ENCODE measurements around the gene MYO6.

Gene MYO6

DNA sequence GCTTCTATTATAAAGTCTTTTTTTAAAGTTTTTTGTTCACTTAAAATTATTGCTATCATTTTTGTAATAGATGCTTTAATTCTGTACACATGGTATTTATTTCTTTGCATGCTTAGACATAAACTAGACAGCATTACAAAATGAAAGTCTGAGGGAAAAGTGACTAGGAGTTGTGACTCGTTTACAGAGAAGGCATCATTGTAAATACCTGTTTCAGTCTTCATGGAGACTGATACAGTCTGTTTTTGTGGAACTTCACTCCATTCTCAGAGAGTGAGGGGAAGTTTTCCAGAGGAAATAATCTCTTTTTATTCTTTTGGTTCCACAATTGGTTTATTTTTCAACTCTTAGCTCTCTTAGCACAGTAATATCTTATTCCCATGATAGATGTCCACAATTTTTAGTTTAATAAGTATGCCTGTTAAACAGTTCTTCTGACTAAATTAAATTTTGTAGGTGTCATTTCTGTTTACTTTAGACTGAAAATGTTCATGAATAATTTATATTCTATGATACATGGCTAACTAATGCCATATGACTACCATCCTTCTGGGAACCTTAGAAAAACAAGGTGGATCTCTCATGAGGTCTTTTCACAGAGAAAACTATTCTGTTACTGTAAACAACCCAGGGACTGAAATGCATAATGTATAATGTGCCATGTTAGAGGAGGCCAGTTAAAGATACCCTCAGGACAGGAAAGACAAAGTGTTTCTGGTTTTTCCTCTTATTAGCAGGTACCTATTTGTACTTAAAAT lies 69.2 kb downstream of the MYO6 start:
- Histone ChIP-seq H3K9me3 (ENCODE audit: insufficient read depth, low read length) (no peaks in the 10 kb centered on the region), H4K20me1 (ENCODE audit: insufficient read depth, low read length) (no peaks in the 10 kb centered on the region), H3K4me1 (ENCODE audit: low read length) (no peaks in the 10 kb centered on the region), H3K9ac (ENCODE audit: low read length) (no peak overlapping the region), H3K79me2 (ENCODE audit: low read length) (no peaks in the 10 kb centered on the region), H3K27ac (ENCODE audit: low read length) (no peak overlapping the region), H3K4me2 (ENCODE audit: low read length) (no peak overlapping the region), H3K36me3 (replicated peaks; ENCODE audit: low read depth, low read length) (no peaks in the 10 kb centered on the region), H2AFZ (ENCODE audit: low read depth, low read length) (no peak overlapping the region), H3K27me3 (ENCODE audit: low read depth, low read length) (no peaks in the 10 kb centered on the region), H3K4me3 (ENCODE audit: low read length) (no peak overlapping the region)
- TF ChIP-seq EZH2phosphoT487 (IDR thresholded peaks at IDR 0.05; ENCODE audit: low read depth): no peak

- TF ChIP-seq EZH2phosphoT487 (IDR thresholded peaks at IDR 0.05; ENCODE audit: low read depth): no peak
- TF ChIP-seq, protein P1, sequence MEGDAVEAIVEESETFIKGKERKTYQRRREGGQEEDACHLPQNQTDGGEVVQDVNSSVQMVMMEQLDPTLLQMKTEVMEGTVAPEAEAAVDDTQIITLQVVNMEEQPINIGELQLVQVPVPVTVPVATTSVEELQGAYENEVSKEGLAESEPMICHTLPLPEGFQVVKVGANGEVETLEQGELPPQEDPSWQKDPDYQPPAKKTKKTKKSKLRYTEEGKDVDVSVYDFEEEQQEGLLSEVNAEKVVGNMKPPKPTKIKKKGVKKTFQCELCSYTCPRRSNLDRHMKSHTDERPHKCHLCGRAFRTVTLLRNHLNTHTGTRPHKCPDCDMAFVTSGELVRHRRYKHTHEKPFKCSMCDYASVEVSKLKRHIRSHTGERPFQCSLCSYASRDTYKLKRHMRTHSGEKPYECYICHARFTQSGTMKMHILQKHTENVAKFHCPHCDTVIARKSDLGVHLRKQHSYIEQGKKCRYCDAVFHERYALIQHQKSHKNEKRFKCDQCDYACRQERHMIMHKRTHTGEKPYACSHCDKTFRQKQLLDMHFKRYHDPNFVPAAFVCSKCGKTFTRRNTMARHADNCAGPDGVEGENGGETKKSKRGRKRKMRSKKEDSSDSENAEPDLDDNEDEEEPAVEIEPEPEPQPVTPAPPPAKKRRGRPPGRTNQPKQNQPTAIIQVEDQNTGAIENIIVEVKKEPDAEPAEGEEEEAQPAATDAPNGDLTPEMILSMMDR (IDR thresholded peaks at IDR 0.05; ENCODE audit: low read depth, low read length): no peak
- H3K36me3 ChIP-seq (replicated peaks; ENCODE audit: low read depth, low read length): no peaks in the 10 kb centered on the region
- no peaks in the 10 kb centered on the region for H3K9me3 ChIP-seq (ENCODE audit: insufficient read depth, low read length)
- H3K79me2 ChIP-seq (ENCODE audit: low read length): no peaks in the 10 kb centered on the region
- H2AFZ ChIP-seq (ENCODE audit: low read depth, low read length): no peak overlapping the region
- no peak overlapping the region for H3K4me3 ChIP-seq (ENCODE audit: low read length)
- H3K27me3 ChIP-seq (ENCODE audit: low read depth, low read length): no peaks in the 10 kb centered on the region
- H3K4me1 ChIP-seq (ENCODE audit: low read length): no peaks in the 10 kb centered on the region
- H3K9ac ChIP-seq (ENCODE audit: low read length): no peak overlapping the region
- no peaks in the 10 kb centered on the region for H4K20me1 ChIP-seq (ENCODE audit: insufficient read depth, low read length)
- no peak overlapping the region for H3K4me2 ChIP-seq (ENCODE audit: low read length)
- H3K27ac ChIP-seq (ENCODE audit: low read length): no peak overlapping the region
Measured at GRCh38 chr6:75819776-75820487, 70.9 kb downstream of the MYO6 start.

- Histone ChIP-seq H2AFZ (ENCODE audit: low read depth, low read length) (no peak overlapping the region), H3K4me1 (ENCODE audit: low read length) (no peaks in the 10 kb centered on the region), H4K20me1 (ENCODE audit: insufficient read depth, low read length) (no peaks in the 10 kb centered on the region), H3K27me3 (ENCODE audit: low read depth, low read length) (no peaks in the 10 kb centered on the region), H3K27ac (ENCODE audit: low read length) (no peak overlapping the region), H3K4me2 (ENCODE audit: low read length) (no peak overlapping the region), H3K79me2 (ENCODE audit: low read length) (no peaks in the 10 kb centered on the region), H3K4me3 (ENCODE audit: low read length) (no peak overlapping the region), H3K9me3 (ENCODE audit: insufficient read depth, low read length) (no peaks in the 10 kb centered on the region), H3K9ac (ENCODE audit: low read length) (no peak overlapping the region), H3K36me3 (replicated peaks; ENCODE audit: low read depth, low read length) (no peaks in the 10 kb centered on the region)
- TF ChIP-seq EZH2phosphoT487 (IDR thresholded peaks at IDR 0.05; ENCODE audit: low read depth): no peak
- TF ChIP-seq, protein P1 (IDR thresholded peaks at IDR 0.05; ENCODE audit: low read depth, low read length): no peak
Measured at GRCh38 chr6:75824160-75824559, 75.1 kb downstream of the MYO6 start.

GRCh38 chr6:75827163-75827562 lies 78.1 kb downstream of the MYO6 start:
- TF ChIP-seq, protein P1 (IDR thresholded peaks at IDR 0.05; ENCODE audit: low read depth, low read length): no peak
- TF ChIP-seq EZH2phosphoT487 (IDR thresholded peaks at IDR 0.05; ENCODE audit: low read depth): no peak

More at GRCh38 chr6:75827163-75827562, 78.1 kb downstream of the MYO6 start:
- no peak overlapping the region for H3K9ac ChIP-seq (ENCODE audit: low read length)
- H3K4me1 ChIP-seq (ENCODE audit: low read length): no peaks in the 10 kb centered on the region
- no peaks in the 10 kb centered on the region for H3K36me3 ChIP-seq (replicated peaks; ENCODE audit: low read depth, low read length)
- no peak overlapping the region for H2AFZ ChIP-seq (ENCODE audit: low read depth, low read length)
- H4K20me1 ChIP-seq (ENCODE audit: insufficient read depth, low read length): no peaks in the 10 kb centered on the region
- H3K27me3 ChIP-seq (ENCODE audit: low read depth, low read length): no peaks in the 10 kb centered on the region
- H3K4me2 ChIP-seq (ENCODE audit: low read length): no peak overlapping the region
- no peak overlapping the region for H3K4me3 ChIP-seq (ENCODE audit: low read length)
- no peaks in the 10 kb centered on the region for H3K79me2 ChIP-seq (ENCODE audit: low read length)
- no peaks in the 10 kb centered on the region for H3K9me3 ChIP-seq (ENCODE audit: insufficient read depth, low read length)
- H3K27ac ChIP-seq (ENCODE audit: low read length): no peak overlapping the region
